Thoracic aorta (tissue), 2 donors: Measurements from ENCODE around the gene TADA3. TPM values are rescaled to one million over a fixed set of nuclear protein-coding genes. Genes with fewer than 3 reads are reported as not detected.
A peak's percentile ranks its signal among the peaks of the same experiment; 100 is the strongest.

Experiments
- ATAC-seq: fragments of 150-250 bp; one replicate; pipeline ENCODE4 v1.8.0; 2017; ENCODE audit warnings: low read depth; ENCODE audit not compliant: insufficient number of reproducible peaks, low FRiP score
- DNase-seq: peaks from one replicate; pipeline ENCODE4 v3.0.0-alpha.2; 2020; ENCODE audit warnings: low spot score
- H3K27ac ChIP-seq, 2 donors: fragments of 200-600 bp; sonication (generic); 1 replicate in 1 of 2; 2 replicates in 1 of 2; pipeline ENCODE4 v1.5.1; 2016; ENCODE audit warnings: mild to moderate bottlenecking in 2 of 2, moderate library complexity in 2 of 2
- H3K27me3 ChIP-seq: fragments of 200-600 bp; sonication (generic); replicated peaks from 2 replicates; pipeline ENCODE4 v1.6.0; 2016; ENCODE audit warnings: mild to moderate bottlenecking; ENCODE audit not compliant: insufficient read depth
- H3K36me3 ChIP-seq: fragments of 200-600 bp; sonication (generic); one replicate; pipeline ENCODE4 v1.5.1; 2016
- H3K4me1 ChIP-seq, 2 donors: fragments of 200-600 bp; sonication (generic); 1 replicate in 1 of 2; 2 replicates in 1 of 2; pipeline versions ENCODE4 v1.5.1 to v1.6.0; 2016; ENCODE audit warnings: low read depth in 2 of 2, mild to moderate bottlenecking in 1 of 2; ENCODE audit not compliant: control insufficient read depth in 1 of 2
- H3K4me3 ChIP-seq: fragments of 200-600 bp; sonication (generic); 2 replicates; pipeline ENCODE4 v1.5.1; 2016; ENCODE audit warnings: mild to moderate bottlenecking
- H3K9me3 ChIP-seq: fragments of 200-600 bp; sonication (generic); 2 replicates; pipeline ENCODE4 v1.5.1; 2016
- total RNA-seq, 2 donors: library from RNA; depleted of rRNA; stranded (reverse); fragments of >200 nt; gene quantifications; one replicate each; pipeline versions ENCODE4 v1.1.0 to v1.2.3, GENCODE V29; 2016
- TF ChIP-seq, protein P1 (sequence below): fragments of 200-600 bp; sonication (generic); IDR thresholded peaks from one replicate; pipeline ENCODE4 v1.5.1; 2019; ENCODE audit warnings: antibody characterized with exemption

Gene TADA3
- total RNA-seq, 2 donors from 2014 or later, result 61.7 to 73.6 TPM

DNA sequence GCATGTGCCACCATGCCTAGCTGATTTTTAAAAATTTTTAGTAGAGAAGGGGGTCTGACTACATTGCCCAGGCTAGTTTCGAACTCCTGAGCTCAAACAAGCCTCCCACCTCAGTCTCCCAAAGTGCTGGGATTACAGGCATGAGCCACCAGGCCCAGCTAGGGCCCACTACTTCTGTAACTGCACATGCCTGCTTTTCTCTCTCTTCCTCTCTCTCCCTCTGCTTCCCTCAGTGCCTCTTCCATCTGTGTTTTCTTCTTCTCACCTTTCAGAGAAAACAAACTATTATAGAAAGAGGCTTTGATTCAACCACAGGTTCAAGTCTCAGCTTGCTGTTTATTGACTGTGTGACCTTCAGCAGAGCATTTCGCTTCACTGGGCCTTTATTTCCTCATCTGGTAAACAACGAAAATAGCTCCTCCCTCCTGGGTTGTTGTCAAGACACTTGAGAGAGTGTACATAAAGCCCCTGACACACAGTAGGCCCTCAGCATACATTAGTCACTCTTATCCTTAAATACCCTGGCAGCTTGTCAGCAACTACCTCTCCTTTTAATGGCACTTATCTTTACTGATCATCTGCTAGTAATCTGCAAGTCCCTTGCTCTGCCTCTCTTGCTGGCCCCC, 10.2 kb downstream of the TADA3 start:
- Histone ChIP-seq H3K9me3 (no peaks in the 10 kb centered on the region), H3K36me3 (peaks cover 26% of the 10 kb centered on the region), H3K27ac (no peak overlapping the region), H3K4me1 (peaks cover 6 to 8% of the 10 kb centered on the region in 2 donors), H3K27me3 (no peaks in the 10 kb centered on the region), H3K4me3 (no peak overlapping the region)
- TF ChIP-seq, protein P1, sequence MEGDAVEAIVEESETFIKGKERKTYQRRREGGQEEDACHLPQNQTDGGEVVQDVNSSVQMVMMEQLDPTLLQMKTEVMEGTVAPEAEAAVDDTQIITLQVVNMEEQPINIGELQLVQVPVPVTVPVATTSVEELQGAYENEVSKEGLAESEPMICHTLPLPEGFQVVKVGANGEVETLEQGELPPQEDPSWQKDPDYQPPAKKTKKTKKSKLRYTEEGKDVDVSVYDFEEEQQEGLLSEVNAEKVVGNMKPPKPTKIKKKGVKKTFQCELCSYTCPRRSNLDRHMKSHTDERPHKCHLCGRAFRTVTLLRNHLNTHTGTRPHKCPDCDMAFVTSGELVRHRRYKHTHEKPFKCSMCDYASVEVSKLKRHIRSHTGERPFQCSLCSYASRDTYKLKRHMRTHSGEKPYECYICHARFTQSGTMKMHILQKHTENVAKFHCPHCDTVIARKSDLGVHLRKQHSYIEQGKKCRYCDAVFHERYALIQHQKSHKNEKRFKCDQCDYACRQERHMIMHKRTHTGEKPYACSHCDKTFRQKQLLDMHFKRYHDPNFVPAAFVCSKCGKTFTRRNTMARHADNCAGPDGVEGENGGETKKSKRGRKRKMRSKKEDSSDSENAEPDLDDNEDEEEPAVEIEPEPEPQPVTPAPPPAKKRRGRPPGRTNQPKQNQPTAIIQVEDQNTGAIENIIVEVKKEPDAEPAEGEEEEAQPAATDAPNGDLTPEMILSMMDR, result no peak
- DNase-seq (no peak), ATAC-seq (no peak)

DNA sequence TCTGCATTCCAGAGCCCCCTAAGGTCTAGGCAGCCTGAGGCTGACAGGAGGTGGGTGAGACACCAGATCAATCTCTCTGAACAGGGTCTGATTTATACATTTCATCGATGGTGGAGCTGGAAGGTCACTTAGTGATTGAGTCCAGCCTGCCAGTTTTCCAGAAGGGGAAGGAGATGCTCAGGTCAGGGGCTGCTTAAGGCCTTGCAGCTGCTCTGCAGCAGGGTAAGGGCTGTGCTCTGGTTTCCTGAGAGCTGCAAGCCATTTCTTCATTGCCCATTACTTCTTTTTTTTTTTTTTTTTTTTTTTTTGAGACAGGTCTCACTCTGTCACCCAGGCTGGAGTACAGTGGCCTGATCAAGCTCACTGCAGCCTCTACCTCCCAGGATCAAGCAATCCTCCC, 10.7 kb downstream of the TADA3 start:
- ATAC-seq, result no peak
- no peaks in the 10 kb centered on the region for H3K9me3 ChIP-seq
- no peak overlapping the region for H3K4me3 ChIP-seq
- peaks cover 26% of the 10 kb centered on the region for H3K36me3 ChIP-seq
- H3K4me1 ChIP-seq, result peaks cover 6 to 8% of the 10 kb centered on the region in 2 donors
- TF ChIP-seq, protein P1, result no peak
- H3K27me3 ChIP-seq, result no peaks in the 10 kb centered on the region
- no peak overlapping the region for H3K27ac ChIP-seq
- no peak for DNase-seq

DNA sequence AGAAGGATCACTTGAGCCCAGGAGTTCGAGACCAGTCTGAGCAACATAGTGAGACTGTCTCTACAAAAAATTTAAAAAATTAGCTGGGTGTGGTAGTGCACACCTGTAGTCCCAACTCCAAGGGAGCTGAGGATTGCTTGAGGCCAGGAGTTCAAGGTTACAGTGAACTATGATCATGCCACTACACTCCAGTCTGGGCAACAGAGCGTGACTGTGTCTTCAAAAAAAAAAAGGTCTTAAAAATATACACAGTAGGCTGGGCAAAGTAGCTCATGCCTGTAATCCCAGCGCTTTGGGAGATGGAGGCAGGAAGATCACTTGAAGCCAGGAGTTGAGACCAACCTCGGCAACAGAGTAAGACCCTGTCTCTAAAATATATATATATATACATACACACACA, 11.4 kb downstream of the TADA3 start:
- DNase-seq, result no peak
- Histone ChIP-seq H3K27me3 (no peaks in the 10 kb centered on the region), H3K36me3 (peaks cover 26% of the 10 kb centered on the region), H3K27ac (peak overlapping the region in 1 of 2 donors; percentile 36), H3K9me3 (no peaks in the 10 kb centered on the region), H3K4me3 (no peak overlapping the region), H3K4me1 (peaks cover 6 to 8% of the 10 kb centered on the region in 2 donors)
- ATAC-seq, result no peak
- TF ChIP-seq, protein P1, result no peak

DNA sequence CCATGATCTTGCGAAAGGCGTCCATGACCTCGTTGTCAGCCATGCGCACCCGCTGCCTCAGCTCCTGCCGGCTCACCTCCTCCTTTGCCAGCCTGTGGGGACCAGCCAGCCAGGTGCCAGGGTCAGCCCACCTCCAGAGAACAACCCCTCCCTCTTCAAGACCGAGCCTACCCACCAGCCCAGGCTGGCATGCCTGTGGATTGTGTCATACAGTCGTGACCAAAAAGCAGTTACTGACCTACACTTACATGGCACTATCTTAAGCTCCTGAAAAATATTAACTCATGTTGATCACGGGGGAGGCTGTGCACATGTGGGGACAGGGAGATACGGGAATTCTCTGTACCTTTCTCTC, 11.8 kb downstream of the TADA3 start:
- Histone ChIP-seq H3K9me3 (no peaks in the 10 kb centered on the region), H3K36me3 (peaks cover 26% of the 10 kb centered on the region), H3K4me1 (peaks cover 6 to 8% of the 10 kb centered on the region in 2 donors), H3K27ac (peak overlapping the region in 1 of 2 donors; percentile 36), H3K27me3 (no peaks in the 10 kb centered on the region), H3K4me3 (no peak overlapping the region)
- TF ChIP-seq, protein P1, result no peak
- DNase-seq (no peak), ATAC-seq (no peak)

DNA sequence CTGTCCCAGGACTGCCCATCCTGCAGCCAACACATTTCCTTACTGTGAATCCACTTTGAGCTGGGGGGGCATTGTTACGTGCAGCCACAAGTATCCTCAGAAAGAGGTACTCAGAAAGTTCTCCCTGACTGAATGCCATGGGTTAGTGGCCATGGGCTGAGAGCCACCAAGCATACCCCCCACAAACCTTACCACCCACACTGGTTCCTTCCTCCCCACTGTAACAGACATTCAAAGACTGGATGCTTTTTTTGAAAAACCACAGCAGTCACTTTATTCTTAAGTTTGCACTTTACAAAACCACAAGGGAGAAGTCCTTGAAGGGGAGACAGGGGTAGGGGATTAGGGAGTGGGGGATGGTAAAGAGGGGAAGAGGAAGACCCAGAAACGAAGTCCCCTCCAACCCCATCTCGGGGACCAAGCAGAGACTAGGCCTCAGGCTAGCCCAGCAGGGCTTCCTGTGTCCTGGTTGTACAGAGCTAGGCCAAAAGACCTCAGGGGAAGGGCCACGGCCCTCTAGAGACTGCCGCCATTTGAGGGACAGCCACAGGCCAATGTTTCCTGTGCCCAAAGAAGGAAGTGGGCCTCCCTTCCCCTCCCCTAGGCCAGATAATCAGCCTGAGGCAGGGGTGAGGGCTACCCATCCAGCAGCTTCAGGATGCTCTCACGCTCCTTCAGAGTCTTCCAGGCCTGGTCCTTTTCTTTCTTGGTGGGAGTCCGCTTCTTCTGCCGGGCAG, 12.4 kb downstream of the TADA3 start:
- no peak overlapping the region for H3K4me3 ChIP-seq
- TF ChIP-seq, protein P1, result no peak
- no peaks in the 10 kb centered on the region for H3K27me3 ChIP-seq
- DNase-seq (no peak), ATAC-seq (no peak)
- peaks cover 6 to 8% of the 10 kb centered on the region in 2 donors for H3K4me1 ChIP-seq
- peak overlapping the region in 1 of 2 donors; percentile 36 for H3K27ac ChIP-seq
- no peaks in the 10 kb centered on the region for H3K9me3 ChIP-seq
- peaks cover 26% of the 10 kb centered on the region for H3K36me3 ChIP-seq
